Measurements from ENCODE around the gene GNB1L.
"Not testable (repeated sequence)": the region's sequence is repeated elsewhere in the genome, so short reads cannot be mapped to it uniquely, and the experiment has no call there.

GNB1L gene

GRCh38 chr22:19888131-19888746, 33.6 kb upstream of the GNB1L start:
- no peak overlapping the region for H3K4me3 ChIP-seq (ENCODE audit: low read depth, low read length)
- TF ChIP-seq, protein P1, sequence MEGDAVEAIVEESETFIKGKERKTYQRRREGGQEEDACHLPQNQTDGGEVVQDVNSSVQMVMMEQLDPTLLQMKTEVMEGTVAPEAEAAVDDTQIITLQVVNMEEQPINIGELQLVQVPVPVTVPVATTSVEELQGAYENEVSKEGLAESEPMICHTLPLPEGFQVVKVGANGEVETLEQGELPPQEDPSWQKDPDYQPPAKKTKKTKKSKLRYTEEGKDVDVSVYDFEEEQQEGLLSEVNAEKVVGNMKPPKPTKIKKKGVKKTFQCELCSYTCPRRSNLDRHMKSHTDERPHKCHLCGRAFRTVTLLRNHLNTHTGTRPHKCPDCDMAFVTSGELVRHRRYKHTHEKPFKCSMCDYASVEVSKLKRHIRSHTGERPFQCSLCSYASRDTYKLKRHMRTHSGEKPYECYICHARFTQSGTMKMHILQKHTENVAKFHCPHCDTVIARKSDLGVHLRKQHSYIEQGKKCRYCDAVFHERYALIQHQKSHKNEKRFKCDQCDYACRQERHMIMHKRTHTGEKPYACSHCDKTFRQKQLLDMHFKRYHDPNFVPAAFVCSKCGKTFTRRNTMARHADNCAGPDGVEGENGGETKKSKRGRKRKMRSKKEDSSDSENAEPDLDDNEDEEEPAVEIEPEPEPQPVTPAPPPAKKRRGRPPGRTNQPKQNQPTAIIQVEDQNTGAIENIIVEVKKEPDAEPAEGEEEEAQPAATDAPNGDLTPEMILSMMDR (IDR thresholded peaks at IDR 0.05; ENCODE audit: low read depth, low read length), result no peak

DNA sequence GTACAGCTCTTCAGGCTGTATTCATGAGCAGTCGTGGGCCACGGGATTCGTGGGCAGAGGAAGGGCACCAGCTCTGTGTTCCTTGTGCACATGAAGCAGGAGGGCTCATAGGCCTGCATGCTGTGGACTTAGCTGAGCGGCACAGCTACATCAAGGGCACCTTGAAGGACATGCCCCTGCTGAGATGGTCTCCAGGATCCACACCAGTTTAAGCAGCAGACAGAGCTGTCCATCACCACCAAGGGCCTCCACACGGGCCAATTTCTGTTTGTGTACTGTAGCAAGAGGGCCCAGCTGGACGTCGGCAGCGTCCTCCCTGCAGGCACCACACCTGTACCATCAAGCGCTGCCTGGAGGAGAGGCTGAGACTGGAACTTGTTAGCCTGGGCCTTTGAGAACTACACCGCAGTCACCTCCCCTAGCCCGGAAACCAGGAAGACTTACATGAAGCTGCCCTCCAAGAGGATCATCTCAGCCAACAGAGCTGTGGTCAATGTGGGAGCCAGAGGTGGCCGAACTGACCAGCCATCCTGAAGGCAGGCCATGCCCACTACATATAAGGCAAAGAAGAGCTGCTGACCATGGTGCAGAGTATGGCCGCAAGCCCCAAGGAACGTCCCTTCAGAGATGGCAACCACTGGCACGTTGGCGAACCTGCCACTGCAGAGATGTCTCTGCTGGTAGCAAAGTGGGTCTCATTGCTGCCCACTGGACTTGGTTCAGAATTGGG, 32.7 kb upstream of the GNB1L start:
- H3K4me3 ChIP-seq (ENCODE audit: low read depth, low read length), result no peak overlapping the region

DNA sequence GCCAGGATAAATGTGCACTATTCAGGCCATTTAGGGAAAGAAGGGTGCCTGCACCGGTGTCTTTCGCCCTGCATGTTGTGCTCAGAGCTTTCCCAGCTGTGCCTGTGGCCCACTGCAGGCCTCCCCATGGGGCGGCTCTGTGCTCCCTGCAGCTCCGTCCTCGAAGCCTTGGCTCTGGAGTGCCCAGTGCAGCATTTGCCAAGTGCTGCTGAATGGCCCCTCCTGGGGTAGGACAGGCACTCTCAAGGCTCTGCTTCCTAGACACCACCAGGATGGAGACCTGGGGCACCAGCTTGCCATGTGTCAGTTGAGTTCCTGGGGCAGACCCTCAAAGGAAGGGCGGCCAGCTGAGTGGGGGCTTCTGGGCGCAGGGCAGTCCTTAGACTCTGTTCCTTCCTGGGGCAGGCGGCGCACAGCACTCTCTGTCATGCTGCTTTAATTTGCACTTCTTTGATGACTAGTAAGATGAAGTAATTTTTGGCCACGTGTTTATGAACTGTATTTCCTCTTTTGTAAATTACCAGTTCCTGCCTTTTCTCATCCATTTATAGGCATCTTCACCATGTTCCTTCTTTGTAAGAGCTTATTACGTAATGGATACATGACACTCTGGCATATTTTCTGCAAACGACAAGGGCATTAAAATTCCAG, 32.1 kb upstream of the GNB1L start:
- no peak overlapping the region for H3K4me3 ChIP-seq (ENCODE audit: low read depth, low read length)
- TF ChIP-seq, protein P1 (IDR thresholded peaks at IDR 0.05; ENCODE audit: low read depth, low read length), result no peak

More for the DNA sequence above, 32.7 kb upstream of the GNB1L start:
- TF ChIP-seq, protein P1 (IDR thresholded peaks at IDR 0.05; ENCODE audit: low read depth, low read length), result no peak

GRCh38 chr22:19885841-19886592, 31.3 kb upstream of the GNB1L start:
- TF ChIP-seq, protein P1 (IDR thresholded peaks at IDR 0.05; ENCODE audit: low read depth, low read length), result no peak
- no peak overlapping the region for H3K4me3 ChIP-seq (ENCODE audit: low read depth, low read length)

DNA sequence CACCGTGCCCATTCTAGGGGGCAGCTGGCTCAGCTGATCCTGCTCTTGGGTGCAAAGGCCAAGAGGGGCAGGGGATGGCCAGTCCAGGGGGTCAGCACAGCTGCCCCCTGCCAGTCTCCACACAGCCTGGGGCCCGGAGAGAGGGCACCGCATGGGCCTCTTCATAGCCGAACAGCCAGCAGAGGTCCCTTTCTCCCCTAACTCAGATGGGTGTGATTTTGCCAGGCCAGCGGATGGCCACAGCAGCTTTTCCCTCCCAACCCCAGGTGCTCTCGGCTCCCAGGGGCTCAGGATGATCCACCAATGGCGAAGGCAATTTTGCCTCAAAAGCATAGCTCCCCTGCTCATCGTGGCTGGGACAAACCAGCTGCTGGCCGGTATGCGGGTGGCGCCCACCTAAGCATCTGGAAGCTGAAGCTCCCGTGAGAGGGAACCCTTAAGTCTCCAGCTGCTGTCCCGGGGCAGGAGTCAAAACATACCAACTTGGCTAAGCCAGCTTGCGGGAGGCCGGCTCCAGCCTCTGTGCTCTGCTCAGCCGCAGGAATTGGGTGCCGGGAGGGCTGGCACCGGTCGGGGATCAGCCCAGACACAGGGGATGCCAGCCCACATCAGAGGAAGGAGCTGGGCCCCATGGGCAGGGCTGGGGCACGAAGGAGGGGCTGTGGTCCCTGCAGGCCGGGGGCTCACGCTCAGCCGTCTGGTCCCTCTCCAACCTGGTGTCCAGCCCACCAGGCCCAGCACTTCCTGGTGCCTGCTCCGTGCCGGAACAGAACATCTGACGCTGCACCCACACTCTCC, 30.5 kb upstream of the GNB1L start:
- TF ChIP-seq, protein P1 (IDR thresholded peaks at IDR 0.05; ENCODE audit: low read depth, low read length), result no peak
- no peak overlapping the region for H3K4me3 ChIP-seq (ENCODE audit: low read depth, low read length)

DNA sequence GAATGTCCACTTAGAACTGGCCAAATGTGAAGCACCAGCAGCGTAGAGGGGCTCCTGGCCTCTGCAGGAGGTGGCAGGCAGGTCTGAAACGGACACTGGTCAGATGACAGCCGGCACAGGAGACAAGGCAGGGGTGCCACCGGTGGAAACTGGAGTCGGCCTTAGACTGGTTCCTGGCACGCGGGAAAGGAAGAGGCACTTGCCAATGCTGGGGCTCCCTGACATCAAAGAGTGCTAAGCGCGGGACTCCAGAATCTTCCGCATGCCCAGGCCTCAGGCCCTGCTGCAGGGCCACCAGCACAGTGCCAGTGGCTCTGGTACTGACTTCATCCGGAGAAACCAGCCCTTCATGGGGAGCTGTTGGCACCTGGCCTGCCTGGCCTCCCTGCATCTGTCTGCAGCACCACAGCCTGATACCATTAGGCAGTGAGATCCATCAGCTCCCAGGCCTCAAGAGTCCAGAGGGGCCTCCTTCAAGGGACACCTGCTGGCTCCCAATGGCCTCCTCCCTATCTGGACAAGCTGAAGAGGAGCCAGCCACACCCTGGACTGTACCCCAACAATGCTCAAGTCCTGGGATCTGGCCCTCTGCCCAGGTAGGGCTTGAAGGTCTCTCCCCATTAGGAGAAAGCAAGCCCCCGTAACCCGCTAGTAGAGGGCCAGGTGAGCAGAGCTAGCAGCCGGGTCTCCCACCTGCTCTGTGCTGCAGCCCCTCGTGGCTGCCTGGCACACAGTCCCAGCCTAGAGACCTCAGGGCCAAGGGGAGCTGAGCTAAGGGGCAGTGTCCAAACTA, 29.7 kb upstream of the GNB1L start:
- H3K4me3 ChIP-seq (ENCODE audit: low read depth, low read length), result no peak overlapping the region
- TF ChIP-seq, protein P1 (IDR thresholded peaks at IDR 0.05; ENCODE audit: low read depth, low read length), result no peak

DNA sequence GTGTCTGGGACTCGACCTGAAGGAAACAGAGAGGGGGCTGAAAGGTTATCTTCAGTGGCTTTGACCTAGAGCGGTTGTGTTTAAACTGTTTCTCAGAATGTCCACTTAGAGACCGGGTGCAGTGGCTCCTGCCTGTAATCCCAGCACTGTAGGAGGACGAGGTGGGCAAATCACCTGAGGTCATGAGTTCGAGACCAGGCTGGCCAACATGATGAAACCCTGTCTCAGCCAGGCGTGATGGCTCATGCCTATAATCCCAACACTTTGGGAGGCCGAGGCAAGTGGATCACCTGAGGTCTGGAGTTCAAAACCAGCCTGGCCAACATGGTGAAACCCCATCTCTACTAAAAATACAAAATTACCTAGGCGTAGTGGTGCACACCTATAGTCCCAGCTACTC, 28.8 kb upstream of the GNB1L start:
- not testable (repeated sequence) for H3K4me3 ChIP-seq (ENCODE audit: low read depth, low read length)
